T follicular helper cell (primary cell): ENCODE results near the gene ADD1.
"Not testable (repeated sequence)": the region's sequence is repeated elsewhere in the genome, so short reads cannot be mapped to it uniquely, and the experiment has no call there.

Experiments used
- DNase-seq: peaks from one replicate; pipeline ENCODE4 v3.0.0-alpha.2; 2020; ENCODE audit warnings: low read depth

The ADD1 gene

GRCh38 chr4:2944586-2945526, 101.2 kb downstream of the ADD1 start:
- no peak for DNase-seq

GRCh38 chr4:2945619-2946604, 102.3 kb downstream of the ADD1 start:
- DNase-seq = not testable (repeated sequence)

- no peak for DNase-seq
These were observed 103.4 kb downstream of the ADD1 start for GRCh38 chr4:2946812-2947600.

GRCh38 chr4:2947926-2948325, 104.3 kb downstream of the ADD1 start:
- no peak for DNase-seq

GRCh38 chr4:2948895-2949781, 105.5 kb downstream of the ADD1 start:
- DNase-seq = no peak

- DNase-seq = no peak
These were observed 106.1 kb downstream of the ADD1 start for GRCh38 chr4:2949782-2950125.

- DNase-seq = no peak
These were observed 106.8 kb downstream of the ADD1 start for GRCh38 chr4:2950221-2950989.

- no peak for DNase-seq
These were observed 109.9 kb downstream of the ADD1 start for GRCh38 chr4:2953496-2953895.

GRCh38 chr4:2954358-2955185, 110.9 kb downstream of the ADD1 start:
- DNase-seq = peak; percentile 43

GRCh38 chr4:2955186-2956044, 111.8 kb downstream of the ADD1 start:
- DNase-seq = not testable (repeated sequence)

- no peak for DNase-seq
These were observed 114.8 kb downstream of the ADD1 start for GRCh38 chr4:2958446-2958845.

GRCh38 chr4:2960450-2960849, 116.8 kb downstream of the ADD1 start:
- not testable (repeated sequence) for DNase-seq

GRCh38 chr4:2961421-2961810, 117.8 kb downstream of the ADD1 start:
- no peak for DNase-seq

- DNase-seq = no peak
These were observed 118.3 kb downstream of the ADD1 start for GRCh38 chr4:2961811-2962441.

- no peak for DNase-seq
These were observed 119.0 kb downstream of the ADD1 start for GRCh38 chr4:2962614-2963174.

GRCh38 chr4:2963175-2963965, 119.7 kb downstream of the ADD1 start, which contains the start of the genes GRK4 and NOP14:
Gene GRK4, plus strand, starts transcription at chr4:2963571. Its CDS starts 500 bp downstream, at chr4:2964071.
Gene NOP14, minus strand, starts transcription at chr4:2963406. Its CDS starts 87 bp downstream, at chr4:2963319.
- DNase-seq = peak; percentile 97
